Stimulated activated CD8-positive, alpha-beta memory T cell treated with anti-CD3 and anti-CD28 coated beads, Interleukin-15, amount 100 ng/mL, for 1 hour (primary cell): ENCODE data around the gene SYPL2.
"Not testable (repeated sequence)": the region's sequence is repeated elsewhere in the genome, so short reads cannot be mapped to it uniquely, and the experiment has no call there.

Experiments
- DNase-seq: peaks from one replicate; pipeline ENCODE4 v3.0.0-alpha.2; 2020; ENCODE audit warnings: low read depth

Gene SYPL2

DNA sequence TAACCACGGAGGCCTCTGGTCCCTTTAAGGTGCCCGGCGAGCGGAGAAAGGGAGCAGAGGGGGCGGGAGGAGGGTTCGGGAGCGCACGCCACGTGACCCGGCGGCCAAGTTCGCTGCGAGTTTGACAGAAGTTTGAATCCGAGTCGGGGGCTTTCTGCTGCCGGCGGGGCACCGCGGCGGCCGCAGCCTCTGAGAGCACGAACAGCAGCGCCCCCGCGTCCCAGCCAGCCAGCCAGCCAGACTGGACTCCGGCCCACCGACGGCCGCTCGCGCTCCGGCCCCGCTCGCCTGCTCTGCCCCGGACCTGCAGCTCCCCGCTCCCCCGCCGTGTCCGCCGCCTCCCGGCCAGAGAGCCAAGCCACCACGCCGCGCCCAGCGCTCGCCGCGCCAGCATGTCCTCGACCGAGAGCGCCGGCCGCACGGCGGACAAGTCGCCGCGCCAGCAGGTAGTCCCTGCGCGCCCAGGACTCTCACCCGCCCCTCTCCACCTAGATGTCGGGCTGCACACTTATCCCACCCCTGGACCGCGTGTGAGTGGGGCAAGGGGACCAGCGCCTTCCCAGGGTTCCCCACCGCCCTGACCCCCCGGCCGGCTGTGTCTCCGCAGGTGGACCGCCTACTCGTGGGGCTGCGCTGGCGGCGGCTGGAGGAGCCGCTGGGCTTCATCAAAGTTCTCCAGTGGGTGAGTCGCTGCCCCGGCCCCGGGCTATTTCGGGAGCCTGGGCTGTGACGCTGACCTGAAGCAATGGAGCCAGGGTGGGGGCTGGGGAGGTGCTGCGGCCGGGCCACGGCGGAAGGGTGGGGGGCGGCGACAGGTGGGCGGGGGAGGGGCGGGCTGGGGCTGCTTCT lies at the start of gene SYPL2:
SYPL2 (plus strand) TSS at position 95 of the 849 bp plus-strand sequence; CDS start at position 393, 298 bp downstream.
- DNase-seq = no peak

DNA sequence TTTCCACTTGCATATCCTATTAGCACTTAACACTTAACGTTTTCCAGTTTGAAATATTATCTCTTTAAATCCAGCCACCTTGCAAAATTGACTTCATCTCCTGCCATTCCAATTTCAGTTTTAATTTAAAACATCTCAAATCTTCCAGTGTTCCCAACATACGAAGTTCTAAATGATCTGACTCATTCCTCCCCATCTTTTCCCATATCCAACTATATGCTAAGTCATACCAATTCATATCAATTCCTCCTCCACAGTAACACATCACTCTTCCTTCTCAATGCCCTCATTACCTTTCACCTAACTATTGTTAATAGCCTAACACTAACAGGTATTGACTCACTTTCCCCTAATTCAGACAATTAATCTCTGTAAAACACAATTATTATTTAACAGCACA lies 42.8 kb upstream of the SYPL2 start:
- DNase-seq = no peak

DNA sequence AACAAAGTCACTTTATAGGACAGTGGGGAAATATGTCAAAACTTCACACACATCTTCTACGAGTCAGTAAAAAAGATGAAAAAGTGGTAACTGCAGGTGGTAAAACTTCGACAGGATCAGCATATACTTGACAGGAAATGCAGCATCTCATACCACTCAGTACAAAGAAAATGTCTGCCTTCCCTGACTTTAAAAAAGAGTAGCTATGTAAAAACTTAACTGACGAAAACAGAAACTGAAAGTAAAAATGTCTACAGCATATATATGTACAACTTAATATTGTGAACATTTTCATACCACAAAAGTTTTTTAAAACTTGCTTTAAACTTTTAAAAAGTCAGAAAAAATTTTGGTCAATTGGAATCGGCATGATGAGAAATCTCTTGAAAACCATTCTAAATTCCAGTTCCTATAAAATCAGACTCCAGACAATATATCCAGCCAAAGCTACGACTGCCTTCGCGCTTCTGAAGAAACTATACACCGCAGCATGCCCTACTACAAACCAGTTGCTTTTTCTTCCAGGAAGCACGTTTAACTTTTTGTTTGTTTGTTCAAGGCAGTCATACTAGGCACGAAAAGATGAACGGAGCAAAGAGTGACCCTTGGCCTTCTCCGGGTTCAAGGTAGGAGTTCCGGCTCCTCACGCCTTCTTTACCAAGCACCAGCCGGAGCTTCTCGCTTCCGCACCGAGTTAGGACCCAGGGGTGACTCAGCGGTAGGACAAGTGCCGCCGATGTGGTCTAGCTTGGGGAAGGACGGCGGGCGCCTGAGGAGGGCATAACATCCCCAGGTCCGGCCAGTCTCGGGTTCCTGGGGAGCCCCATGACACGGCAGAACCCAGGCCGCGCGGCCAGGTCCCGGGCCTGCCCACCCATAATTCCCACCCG lies 40.7 kb upstream of the SYPL2 start:
- no peak for DNase-seq

DNA sequence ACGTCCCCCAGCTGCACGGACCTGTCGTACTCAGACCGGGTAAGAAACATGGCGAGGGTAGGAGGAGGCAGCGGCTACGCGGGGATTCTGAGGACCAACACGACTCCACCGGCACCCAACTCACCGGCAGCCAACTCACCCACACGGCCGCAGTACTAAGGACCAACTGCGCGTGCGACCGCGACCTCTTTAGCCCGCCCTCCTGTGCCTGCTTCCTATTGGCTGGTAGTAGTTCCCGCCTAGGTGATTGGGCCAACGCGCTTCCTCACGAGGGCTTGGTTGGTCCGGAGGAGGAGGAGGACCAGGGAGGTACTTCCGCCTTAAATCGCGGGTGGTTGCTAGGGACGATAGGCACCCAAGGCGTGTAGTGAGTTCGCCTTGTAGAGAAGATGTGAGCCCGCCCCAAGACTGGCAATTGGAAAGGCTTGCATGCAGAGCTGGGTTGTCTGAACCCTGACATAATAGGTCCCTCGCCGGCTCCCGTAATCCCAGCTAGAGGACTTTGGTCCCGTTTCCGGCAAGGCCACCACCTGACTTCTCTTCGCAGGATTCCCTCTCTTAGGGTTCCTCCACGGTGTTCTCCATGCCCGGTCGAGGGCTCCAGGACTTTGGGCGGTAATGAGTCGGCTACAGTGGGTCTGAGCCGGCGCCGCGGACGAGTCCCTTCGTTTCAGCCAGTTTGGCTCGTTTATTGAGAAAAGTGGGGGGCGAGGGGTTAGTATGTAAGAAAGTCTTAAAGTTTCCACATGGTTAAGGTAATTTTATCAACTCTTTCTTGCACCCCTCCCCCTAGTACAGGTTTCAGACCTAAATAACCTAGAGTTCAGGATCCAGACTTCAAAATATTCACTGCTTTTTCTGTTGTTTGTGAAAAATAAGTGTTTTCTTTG lies 39.8 kb upstream of the SYPL2 start, which contains the start of gene PSMA5:
PSMA5 (minus strand) TSS at position 168 of the 890 bp plus-strand sequence; CDS start at position 50, 118 bp downstream.
- DNase-seq = peak; percentile 85

DNA sequence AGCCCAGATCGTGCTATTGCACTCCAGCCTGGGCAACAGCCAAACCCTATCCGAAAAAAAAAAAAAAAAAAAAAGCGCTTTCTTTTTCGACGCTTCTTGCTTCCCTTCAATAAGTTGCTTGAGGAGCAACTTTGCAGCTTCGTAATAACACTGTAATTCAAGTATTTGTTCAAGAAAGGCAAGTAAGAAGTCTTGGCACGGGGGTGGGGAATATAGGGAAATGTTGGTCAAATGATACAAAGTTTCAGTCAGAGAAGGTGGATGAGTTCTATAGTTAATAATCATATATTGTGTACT lies 39.2 kb upstream of the SYPL2 start:
- DNase-seq = no peak

DNA sequence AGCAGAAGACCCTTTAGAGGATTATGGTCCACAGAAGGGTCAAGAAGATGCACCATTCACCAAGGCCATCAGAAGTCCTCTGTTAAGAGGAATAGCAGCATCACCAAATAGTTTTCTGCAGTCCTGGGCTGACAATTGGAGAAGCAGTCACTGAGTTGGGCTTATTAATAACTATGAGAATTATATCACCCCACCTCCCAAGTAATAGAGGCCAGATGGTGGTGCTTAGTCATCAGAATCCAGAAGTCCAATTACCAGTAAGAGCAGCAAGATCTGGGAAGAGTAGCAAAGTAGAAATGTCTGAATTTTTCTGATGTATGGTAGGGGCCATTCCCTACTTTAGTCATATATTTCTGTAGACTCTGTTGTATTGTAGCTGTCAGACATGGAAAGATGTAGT lies 34.0 kb upstream of the SYPL2 start:
- DNase-seq = no peak

DNA sequence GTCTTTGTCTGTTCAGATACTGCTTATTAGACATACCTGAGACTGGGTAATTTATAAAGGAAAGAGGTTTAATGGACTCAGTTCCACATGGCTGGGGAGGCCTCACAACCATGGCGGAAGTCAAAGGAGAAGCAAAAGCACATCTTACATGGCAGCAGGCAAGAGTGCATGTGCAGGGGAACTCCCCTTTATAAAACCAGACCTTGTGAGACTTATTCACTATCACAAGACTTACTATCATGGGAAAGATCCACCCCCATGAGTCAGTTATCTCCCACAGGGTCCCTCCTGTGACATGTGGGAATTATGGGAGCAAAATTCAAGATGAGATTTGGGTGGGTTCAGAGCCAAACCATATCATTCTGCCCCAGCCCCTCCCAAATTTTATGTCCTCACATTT lies 33.0 kb upstream of the SYPL2 start:
- DNase-seq = no peak

DNA sequence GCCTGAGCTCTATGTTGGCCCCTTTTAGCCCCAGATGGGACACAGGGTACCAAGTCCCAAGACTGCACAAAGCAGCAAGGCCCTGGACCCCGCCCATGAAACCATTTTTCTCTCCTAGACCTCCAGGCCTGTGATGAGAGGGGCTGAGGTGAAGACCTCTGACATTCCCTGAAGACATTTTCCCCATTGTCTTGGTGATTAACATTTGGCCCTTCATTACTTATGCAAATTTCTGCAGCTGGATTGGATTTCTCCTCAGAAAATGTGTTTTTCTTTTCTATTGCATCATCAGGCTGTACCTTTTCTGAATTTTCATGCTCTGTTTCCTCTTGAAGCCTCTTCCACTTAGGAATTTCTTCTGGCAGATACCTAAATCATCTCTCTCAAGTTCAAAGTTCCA lies 31.9 kb upstream of the SYPL2 start:
- DNase-seq = no peak

DNA sequence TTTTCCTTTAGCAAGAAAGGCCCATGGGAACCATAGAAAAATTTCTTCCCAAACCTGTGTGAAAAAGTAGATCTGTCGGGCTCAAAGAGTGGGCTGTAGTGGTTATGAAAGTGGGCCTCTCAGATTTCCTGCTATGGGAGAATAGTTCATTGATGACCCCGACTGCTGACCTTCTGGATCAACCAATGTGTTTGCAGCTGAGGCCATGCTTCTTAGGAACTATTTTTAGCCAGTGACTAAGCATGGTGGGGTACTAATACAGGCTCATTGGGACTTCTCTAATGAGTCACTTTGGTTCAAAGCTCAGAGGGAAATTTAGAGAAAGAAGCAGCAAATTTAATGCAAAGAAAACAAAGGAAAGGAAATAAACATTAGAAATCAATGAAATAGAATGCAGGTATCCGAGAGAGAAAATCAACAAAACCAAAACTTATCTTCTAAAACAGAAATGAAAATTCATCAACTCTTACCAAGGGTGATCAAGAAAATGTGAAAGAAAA lies 27.5 kb upstream of the SYPL2 start:
- DNase-seq = no peak

DNA sequence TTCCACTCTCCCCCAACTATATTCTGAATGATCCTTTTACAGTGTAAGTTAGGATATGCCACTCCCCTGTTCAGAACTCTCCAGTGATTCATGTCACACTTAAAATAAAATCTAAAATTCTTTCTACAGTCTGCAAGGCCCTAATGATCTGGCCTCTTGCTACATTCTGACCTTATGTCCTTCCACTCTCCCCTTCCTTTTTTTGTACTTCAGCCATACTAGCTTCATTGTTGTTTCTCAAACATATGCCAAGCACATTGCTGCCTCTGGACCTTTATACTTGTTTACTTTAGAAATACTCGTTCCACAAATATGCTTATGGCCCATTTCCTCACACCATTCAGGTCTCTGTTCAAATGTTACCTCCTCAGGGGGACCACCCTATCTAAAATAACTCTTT lies 25.3 kb upstream of the SYPL2 start:
- no peak for DNase-seq

DNA sequence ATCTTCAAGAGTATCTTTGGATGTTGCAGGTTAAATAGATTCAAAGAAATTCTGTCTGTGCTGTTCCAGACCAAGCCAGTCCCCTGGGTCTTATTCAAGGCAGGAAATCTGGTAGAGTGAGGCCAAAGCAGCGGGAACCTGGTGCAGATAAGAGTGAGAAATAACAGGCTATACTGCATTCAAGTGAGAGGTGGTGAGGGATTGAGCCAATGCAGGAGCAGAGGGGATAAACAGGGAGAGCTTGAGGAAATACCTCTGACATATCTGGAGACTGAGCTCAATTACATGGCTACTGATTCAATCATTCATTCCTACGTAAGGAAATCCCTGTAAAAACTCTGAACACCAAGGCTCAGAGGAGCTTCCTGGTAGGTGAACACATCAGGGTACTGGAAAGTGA lies 22.9 kb upstream of the SYPL2 start:
- no peak for DNase-seq

DNA sequence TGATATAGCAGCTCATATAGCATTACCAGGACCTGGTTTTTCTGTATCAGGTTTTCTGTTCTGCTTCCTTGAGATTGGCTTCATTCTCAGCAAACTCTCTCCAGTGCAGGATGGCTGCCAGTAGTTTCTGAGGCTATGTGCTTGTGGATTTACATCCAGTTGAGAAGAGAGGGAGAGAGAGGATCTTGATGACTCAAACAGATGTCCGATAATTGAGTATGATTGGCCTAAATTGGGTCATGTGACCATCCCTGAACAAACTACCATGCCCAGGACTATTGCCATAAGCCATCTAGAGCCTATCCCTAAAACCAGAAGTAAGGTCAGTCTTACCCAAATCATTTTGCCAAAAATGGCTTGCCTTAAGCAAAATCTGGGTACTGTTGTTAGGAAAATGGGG lies 22.0 kb upstream of the SYPL2 start:
- no peak for DNase-seq

DNA sequence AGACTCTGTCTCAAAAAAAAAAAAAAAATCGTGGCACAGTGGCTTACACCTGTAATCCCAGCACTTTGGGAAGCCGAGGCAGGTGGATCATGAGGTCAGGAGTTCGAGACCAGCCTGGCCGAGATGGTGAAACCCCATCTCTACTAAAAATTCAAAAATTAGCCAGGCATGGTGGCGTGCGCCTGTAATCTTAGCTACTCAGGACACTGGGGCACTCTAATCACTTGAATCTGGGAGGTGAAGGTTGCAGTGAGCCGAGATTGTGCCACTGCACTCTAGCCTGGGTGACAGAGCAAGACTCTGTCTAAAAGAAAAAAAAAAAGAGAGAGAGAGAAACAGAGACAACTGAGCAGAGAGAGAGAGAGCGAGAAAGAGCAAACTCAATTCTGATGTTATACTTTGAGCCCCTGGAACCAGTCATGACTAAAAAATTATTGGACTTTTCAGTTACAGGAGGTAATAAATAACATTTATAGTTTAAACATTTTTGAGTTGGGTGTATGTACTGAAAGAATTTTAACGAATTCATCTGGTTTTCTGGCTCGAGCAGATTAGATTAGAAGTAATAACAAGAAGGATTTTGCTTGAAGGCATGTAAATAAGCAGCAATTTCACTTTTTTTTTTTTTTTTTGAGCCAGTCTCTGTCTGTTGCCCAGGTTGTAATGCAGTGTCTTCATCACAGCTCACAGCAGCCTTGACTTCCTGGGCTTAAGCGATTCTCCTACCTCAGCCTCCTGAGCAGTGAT lies 20.2 kb upstream of the SYPL2 start:
- DNase-seq = not testable (repeated sequence)

DNA sequence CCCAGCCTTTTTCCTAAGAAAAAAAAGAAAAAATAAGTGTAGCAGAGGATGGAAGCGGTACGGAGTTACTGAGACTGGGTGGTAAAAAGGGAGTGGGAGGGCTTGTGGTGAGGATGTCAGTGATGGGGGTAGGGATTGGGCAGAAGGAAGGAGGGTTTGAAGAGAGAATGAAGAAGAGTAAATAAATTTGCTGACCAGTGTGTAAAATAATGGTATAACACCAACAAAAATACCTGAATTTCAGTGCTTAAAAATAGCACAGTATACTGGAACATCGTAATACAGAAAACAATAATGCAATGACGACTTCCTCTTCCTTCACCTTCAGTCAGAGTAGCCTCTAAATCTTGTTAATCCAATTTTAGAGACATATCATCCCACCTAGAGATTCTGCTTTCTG lies 18.8 kb upstream of the SYPL2 start:
- no peak for DNase-seq

DNA sequence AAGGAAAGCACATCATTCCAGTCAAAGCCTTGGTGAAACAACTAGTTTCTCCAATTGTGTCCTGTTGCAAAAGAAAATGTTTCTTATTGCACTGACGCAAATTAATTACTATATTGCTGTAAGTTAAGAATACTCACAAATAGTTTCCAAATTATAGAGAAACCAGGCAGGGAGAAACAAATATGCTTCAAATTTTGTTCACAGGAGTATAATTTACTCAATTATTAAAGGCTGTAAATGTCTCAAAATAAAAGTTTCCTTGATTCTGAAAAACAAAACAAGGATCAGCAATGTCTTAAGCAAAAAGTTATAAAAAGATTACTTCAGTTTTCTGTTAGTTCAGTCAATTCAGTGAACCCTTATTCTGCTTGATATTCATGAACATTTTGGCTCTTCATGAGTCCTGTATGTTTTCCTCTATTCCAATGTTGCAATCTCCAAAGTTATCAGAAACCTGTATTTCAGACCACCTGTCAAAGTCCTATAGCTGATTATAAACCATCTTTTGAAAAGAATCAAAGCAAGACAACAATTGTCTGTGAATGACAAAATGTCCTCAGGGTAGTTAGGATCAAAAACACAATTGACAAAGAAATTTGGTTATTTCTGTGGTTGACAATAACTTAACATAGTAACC lies 11.7 kb upstream of the SYPL2 start:
- DNase-seq = no peak

DNA sequence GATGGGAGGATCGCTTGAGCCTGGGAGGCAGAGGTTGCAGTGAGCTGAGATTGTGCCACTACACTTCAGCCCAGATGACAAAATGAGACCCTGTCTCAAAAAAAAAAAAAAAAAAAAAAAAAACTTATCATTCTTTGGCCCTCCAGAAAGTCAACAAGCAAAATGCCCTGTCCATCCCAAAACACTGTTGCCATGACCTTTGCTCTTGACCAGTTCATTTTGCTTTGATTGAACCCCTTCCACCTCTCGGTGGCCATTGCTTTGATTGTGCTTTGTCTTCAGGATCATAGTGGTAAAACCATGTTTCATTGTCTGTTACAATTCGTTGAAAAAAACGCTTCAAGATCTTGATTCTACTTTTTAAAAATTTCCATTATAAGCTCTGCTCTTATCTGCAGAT lies 8.5 kb upstream of the SYPL2 start:
- DNase-seq = no peak

DNA sequence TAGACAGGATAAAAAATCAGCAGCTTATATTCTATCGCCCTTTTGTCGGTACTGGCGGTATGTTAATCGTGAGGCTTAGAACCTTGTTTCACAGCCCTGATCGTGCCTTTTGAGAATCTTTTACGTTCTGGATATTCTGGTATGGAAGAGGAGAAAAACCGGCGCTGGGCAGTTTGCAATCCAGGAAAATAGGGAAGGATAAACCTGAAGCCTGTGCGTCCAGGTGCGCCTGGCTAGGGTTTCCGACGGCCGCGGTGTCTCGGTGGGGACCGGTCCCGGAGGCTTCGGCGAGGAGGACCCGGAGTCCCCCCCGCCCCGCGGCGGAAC lies 258 bp upstream of the SYPL2 start:
- no peak for DNase-seq

DNA sequence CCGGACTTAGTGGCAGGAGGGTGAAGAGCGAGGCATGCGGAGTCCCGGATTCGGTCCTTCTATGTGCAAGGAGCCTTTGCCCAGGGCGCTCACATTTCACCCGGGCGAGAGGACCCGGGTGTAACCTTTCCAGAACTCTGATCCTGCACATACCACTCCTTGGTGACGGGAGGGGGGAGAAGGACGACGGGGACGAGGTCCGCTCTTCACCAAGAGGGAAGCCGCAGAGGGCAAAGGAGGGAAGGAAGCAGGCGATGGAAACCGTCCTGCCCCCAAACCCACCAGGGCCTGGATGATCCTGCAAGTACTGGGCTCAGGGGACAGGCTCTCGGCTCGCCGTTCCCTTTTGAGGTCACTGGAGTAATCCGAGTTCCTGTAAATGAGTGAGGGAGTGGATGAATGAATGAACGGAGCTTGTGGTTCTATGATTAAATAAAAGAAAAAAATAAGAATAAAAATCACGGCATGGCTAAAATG lies 993 bp downstream of the SYPL2 start:
- no peak for DNase-seq

DNA sequence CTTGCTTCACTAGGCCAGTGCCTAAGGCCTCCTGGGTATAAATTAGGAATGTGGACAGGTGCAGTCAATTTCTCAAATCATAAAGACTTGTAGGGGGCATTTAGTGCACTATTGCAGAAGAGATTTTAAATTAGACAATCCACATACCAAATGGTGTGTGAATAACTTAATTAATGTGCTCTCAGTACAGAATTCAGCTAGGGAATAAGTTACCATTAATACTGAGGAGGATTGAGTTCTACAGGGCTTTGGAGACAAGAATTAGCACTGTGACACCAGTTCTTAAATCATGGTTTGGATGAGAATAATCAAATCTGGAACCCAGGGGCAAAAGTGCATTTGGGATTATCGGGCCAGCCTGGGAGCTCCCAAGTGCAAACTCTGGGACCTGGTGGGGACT lies 1.7 kb downstream of the SYPL2 start:
- DNase-seq = no peak

DNA sequence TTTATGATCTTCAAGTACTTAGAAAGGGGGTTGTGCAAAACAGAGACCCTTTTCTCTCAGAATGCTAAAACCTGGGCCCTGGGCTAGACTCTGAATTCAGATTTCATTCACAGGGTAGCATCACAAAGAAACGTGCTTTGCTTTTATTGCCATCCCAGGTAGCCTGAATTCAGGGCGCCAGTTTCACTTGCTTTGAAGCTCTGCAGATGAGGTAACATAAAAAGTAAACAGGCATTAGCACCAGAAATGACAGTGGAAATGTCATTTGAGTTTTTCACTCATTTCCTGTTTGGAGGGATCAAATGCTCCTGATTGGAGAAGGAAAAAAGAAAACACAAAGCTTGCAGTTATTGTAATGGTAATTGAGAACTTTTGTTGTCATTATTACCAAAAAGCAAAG lies 2.6 kb downstream of the SYPL2 start:
- no peak for DNase-seq

DNA sequence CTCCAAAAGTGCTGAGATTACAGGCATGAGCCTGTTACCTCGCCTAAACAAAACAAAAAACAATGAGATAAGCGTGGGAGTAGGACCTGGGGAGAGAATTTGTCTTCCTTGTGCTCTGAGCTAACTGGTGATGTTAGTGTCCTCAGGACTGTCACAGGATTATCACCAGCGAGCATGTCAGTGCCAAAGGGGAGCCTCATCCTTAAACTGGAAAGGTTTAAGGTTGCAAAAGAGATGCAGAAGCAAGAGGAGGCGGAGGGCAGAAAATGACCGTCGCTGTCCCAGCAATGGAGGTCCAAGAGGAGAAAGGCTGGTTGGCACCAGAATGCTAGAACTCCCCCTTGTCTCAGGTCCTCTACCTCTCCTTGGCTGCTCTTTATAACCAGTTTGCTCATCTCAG lies 3.9 kb downstream of the SYPL2 start:
- DNase-seq = no peak
